Neural cell (in vitro differentiated cells): ENCODE data around the gene OTX2. TPM values are rescaled to one million over a fixed set of nuclear protein-coding genes. Genes with fewer than 3 reads are reported as not detected.

Experiments
- H2AFZ ChIP-seq: fragments of 200-600, 300-800 bp; sonication (generic), shearing (Covaris generic); 2 replicates; pipeline ENCODE4 v1.6.0; 2014; ENCODE audit warnings: low read depth, mild to moderate bottlenecking, antibody characterized with exemption, low read length, moderate library complexity
- H3F3A ChIP-seq: fragments of 200-600 bp; shearing (Covaris generic); 2 replicates; pipeline ENCODE4 v1.6.1; 2016; ENCODE audit warnings: mild to moderate bottlenecking, moderate library complexity, mixed read lengths, antibody characterized with exemption, low read length; ENCODE audit not compliant: insufficient read depth, poor library complexity, severe bottlenecking
- H3K27ac ChIP-seq: fragments of 200-600, 300-800 bp; sonication (generic), shearing (Covaris generic); 2 replicates; pipeline ENCODE4 v1.5.1; 2014; ENCODE audit warnings: mild to moderate bottlenecking, low read length, moderate library complexity
- H3K27me3 ChIP-seq: fragments of 300-800, 200-600 bp; sonication (generic), shearing (Covaris generic); 2 replicates; pipeline ENCODE4 v1.6.0; 2014; ENCODE audit warnings: mild to moderate bottlenecking, low read depth, low read length, moderate library complexity; ENCODE audit not compliant: insufficient read depth
- H3K36me3 ChIP-seq: fragments of 300-800, 200-600 bp; sonication (generic), shearing (Covaris generic); 2 replicates; pipeline ENCODE4 v1.5.1; 2014; ENCODE audit warnings: mild to moderate bottlenecking, antibody characterized with exemption, low read length, moderate library complexity; ENCODE audit not compliant: insufficient read depth
- H3K4me2 ChIP-seq: fragments of 300-800, 200-600 bp; sonication (generic), shearing (Covaris generic); 2 replicates; pipeline ENCODE4 v1.6.0; 2014; ENCODE audit warnings: mild to moderate bottlenecking, low read length
- H3K4me3 ChIP-seq: fragments of 300-800, 200-600 bp; sonication (generic), shearing (Covaris generic); 2 replicates; pipeline ENCODE4 v1.5.1; 2014; ENCODE audit warnings: mild to moderate bottlenecking, low read length, moderate library complexity
- H3K79me2 ChIP-seq: fragments of 200-600 bp; shearing (Covaris generic); replicated peaks from 2 replicates; pipeline ENCODE4 v1.6.0; 2014; ENCODE audit warnings: mild to moderate bottlenecking, low read length, moderate library complexity; ENCODE audit not compliant: insufficient read depth
- H3K9ac ChIP-seq: fragments of 300-800, 200-600 bp; sonication (generic), shearing (Covaris generic); 2 replicates; pipeline ENCODE4 v1.6.1; 2016; ENCODE audit warnings: mild to moderate bottlenecking, low read length, mixed read lengths
- H3K9me2 ChIP-seq: fragments of 200-600 bp; shearing (Covaris generic); 2 replicates; pipeline ENCODE4 v1.6.1; 2016; ENCODE audit warnings: mild to moderate bottlenecking, low read length, mixed read lengths; ENCODE audit not compliant: insufficient read depth
- H3K9me3 ChIP-seq: fragments of 200-600, 300-800 bp; sonication (generic), shearing (Covaris generic); 2 replicates; pipeline ENCODE4 v1.6.1; 2016; ENCODE audit warnings: mild to moderate bottlenecking, mixed run types, low read length, moderate library complexity, mixed read lengths
- H4K20me1 ChIP-seq: fragments of 200-600 bp; shearing (Covaris generic); 2 replicates; pipeline ENCODE4 v1.6.1; 2016; ENCODE audit warnings: mild to moderate bottlenecking, mixed run types; ENCODE audit not compliant: insufficient read depth
- EP300 ChIP-seq: fragments of 450-650 bp; conservative IDR thresholded peaks from 2 replicates; pipeline ENCODE4 v1.6.1; 2014; ENCODE audit warnings: antibody characterized with exemption, mild to moderate bottlenecking, moderate library complexity; ENCODE audit not compliant: poor library complexity, severe bottlenecking
- EZH2 ChIP-seq: fragments of 200-600, 300-800 bp; shearing (Covaris generic), sonication (generic); IDR thresholded peaks from 2 replicates; pipeline ENCODE4 v1.6.1; 2014; ENCODE audit warnings: antibody characterized with exemption, low read length, borderline replicate concordance, mild to moderate bottlenecking; ENCODE audit not compliant: insufficient read depth, poor library complexity, severe bottlenecking
- MXI1 ChIP-seq: fragments of 450-650 bp; conservative IDR thresholded peaks from 2 replicates; pipeline ENCODE4 v1.6.1; 2014; ENCODE audit warnings: antibody characterized with exemption, mild to moderate bottlenecking; ENCODE audit not compliant: poor library complexity, severe bottlenecking
- POLR2AphosphoS5 ChIP-seq: IDR thresholded peaks from 2 replicates; pipeline ENCODE4 v1.6.1; 2012
- RAD21 ChIP-seq: fragments of 450-650 bp; conservative IDR thresholded peaks from 2 replicates; pipeline ENCODE4 v1.6.1; 2014; ENCODE audit warnings: antibody characterized with exemption, mild to moderate bottlenecking, moderate library complexity
- SMC3 ChIP-seq: fragments of 450-650 bp; conservative IDR thresholded peaks from 2 replicates; pipeline ENCODE4 v1.6.1; 2014; ENCODE audit warnings: antibody characterized with exemption, mild to moderate bottlenecking, moderate library complexity; ENCODE audit not compliant: poor library complexity
- TAF1 ChIP-seq: IDR thresholded peaks from 2 replicates; pipeline ENCODE4 v1.6.1; 2012; ENCODE audit warnings: low read depth
- polyA plus RNA-seq: library from polyadenylated mRNA; depleted of rRNA; stranded (reverse); fragments of >200 nt; gene quantifications from 2 replicates; pipeline ENCODE4 v1.2.3, GENCODE V29; 2014
- TF ChIP-seq, protein P1 (sequence below): IDR thresholded peaks from 2 replicates; pipeline ENCODE4 v1.6.1; 2012; ENCODE audit warnings: borderline replicate concordance
- TF ChIP-seq, protein P2 (sequence below): fragments of 450-650 bp; IDR thresholded peaks from 2 replicates; pipeline ENCODE4 v1.5.1; 2014; ENCODE audit warnings: antibody characterized with exemption, mild to moderate bottlenecking, moderate library complexity; ENCODE audit not compliant: poor library complexity, severe bottlenecking

OTX2 gene
- polyA plus RNA-seq, 1 donor from 2014 or later = 2.1 TPM

- peaks cover 47% of the 10 kb centered on the region for H3K79me2 ChIP-seq
- no peaks in the 10 kb centered on the region for H3K36me3 ChIP-seq
- H3K9ac ChIP-seq = no peak overlapping the region
Observed at GRCh38 chr14:56801920-56802319, 8.4 kb downstream of the OTX2 start.

DNA sequence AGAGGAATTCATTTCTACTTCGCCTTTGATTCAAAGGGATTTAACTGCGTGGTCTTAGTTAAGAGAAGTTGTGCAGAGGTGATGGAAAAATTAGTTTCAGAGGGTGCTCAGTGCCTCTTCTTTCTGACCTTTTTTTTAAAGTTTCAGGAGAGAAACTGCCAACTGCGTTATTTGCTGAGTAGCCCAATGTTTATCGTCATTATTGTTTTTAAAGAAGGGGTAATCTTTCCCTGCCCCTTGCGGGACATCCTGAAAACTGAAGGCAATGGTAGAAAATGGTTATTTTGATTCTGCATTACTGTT lies 11.0 kb downstream of the OTX2 start:
- Histone ChIP-seq H3K27ac (no peak overlapping the region), H2AFZ (no peak overlapping the region), H3K9ac (no peak overlapping the region)

More at GRCh38 chr14:56801920-56802319, 8.4 kb downstream of the OTX2 start:
- Histone ChIP-seq H2AFZ (no peak overlapping the region), H3K4me3 (no peak overlapping the region), H3K27ac (no peak overlapping the region), H3K9me2 (no peaks in the 10 kb centered on the region), H3K4me2 (no peak overlapping the region), H3F3A (no peaks in the 10 kb centered on the region), H4K20me1 (no peaks in the 10 kb centered on the region), H3K9me3 (no peaks in the 10 kb centered on the region), H3K27me3 (peaks cover 47% of the 10 kb centered on the region)
- TF ChIP-seq EP300 = no peak
- TF ChIP-seq RAD21 = no peak
- no peak for TF ChIP-seq MXI1
- TF ChIP-seq, protein P1, sequence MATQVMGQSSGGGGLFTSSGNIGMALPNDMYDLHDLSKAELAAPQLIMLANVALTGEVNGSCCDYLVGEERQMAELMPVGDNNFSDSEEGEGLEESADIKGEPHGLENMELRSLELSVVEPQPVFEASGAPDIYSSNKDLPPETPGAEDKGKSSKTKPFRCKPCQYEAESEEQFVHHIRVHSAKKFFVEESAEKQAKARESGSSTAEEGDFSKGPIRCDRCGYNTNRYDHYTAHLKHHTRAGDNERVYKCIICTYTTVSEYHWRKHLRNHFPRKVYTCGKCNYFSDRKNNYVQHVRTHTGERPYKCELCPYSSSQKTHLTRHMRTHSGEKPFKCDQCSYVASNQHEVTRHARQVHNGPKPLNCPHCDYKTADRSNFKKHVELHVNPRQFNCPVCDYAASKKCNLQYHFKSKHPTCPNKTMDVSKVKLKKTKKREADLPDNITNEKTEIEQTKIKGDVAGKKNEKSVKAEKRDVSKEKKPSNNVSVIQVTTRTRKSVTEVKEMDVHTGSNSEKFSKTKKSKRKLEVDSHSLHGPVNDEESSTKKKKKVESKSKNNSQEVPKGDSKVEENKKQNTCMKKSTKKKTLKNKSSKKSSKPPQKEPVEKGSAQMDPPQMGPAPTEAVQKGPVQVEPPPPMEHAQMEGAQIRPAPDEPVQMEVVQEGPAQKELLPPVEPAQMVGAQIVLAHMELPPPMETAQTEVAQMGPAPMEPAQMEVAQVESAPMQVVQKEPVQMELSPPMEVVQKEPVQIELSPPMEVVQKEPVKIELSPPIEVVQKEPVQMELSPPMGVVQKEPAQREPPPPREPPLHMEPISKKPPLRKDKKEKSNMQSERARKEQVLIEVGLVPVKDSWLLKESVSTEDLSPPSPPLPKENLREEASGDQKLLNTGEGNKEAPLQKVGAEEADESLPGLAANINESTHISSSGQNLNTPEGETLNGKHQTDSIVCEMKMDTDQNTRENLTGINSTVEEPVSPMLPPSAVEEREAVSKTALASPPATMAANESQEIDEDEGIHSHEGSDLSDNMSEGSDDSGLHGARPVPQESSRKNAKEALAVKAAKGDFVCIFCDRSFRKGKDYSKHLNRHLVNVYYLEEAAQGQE = no peak
- TF ChIP-seq POLR2AphosphoS5 = no peak
- TF ChIP-seq TAF1 = no peak
- no peak for TF ChIP-seq SMC3
- TF ChIP-seq EZH2 = no peak
- TF ChIP-seq, protein P2, sequence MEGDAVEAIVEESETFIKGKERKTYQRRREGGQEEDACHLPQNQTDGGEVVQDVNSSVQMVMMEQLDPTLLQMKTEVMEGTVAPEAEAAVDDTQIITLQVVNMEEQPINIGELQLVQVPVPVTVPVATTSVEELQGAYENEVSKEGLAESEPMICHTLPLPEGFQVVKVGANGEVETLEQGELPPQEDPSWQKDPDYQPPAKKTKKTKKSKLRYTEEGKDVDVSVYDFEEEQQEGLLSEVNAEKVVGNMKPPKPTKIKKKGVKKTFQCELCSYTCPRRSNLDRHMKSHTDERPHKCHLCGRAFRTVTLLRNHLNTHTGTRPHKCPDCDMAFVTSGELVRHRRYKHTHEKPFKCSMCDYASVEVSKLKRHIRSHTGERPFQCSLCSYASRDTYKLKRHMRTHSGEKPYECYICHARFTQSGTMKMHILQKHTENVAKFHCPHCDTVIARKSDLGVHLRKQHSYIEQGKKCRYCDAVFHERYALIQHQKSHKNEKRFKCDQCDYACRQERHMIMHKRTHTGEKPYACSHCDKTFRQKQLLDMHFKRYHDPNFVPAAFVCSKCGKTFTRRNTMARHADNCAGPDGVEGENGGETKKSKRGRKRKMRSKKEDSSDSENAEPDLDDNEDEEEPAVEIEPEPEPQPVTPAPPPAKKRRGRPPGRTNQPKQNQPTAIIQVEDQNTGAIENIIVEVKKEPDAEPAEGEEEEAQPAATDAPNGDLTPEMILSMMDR = no peak

More for the DNA sequence above, 11.0 kb downstream of the OTX2 start:
- Histone ChIP-seq H3F3A (no peaks in the 10 kb centered on the region), H4K20me1 (no peaks in the 10 kb centered on the region), H3K9me3 (peaks cover 3% of the 10 kb centered on the region), H3K27me3 (peaks cover 60% of the 10 kb centered on the region), H3K9me2 (no peaks in the 10 kb centered on the region), H3K4me3 (no peak overlapping the region), H3K4me2 (no peak overlapping the region), H3K79me2 (peaks cover 22% of the 10 kb centered on the region), H3K36me3 (no peaks in the 10 kb centered on the region)
- TF ChIP-seq SMC3 (no peak), EZH2 (no peak), MXI1 (no peak), POLR2AphosphoS5 (no peak), RAD21 (no peak), EP300 (no peak), TAF1 (no peak)
- TF ChIP-seq, protein P1 = no peak
- TF ChIP-seq, protein P2 = no peak
